Hepatocyte (in vitro differentiated cells): ENCODE data around the gene EDN1. TPM values are rescaled to one million over a fixed set of nuclear protein-coding genes. Genes with fewer than 3 reads are reported as not detected.
A peak's percentile ranks its signal among the peaks of the same experiment; 100 is the strongest.

ENCODE experiments used
- DNase-seq: peaks from one replicate; pipeline ENCODE4 v3.0.0-alpha.2; 2016; ENCODE audit warnings: low spot score
- H2AFZ ChIP-seq: fragments of 200-600 bp; sonication (generic); 2 replicates; pipeline ENCODE4 v1.6.0; 2016; ENCODE audit warnings: antibody characterized with exemption, mild to moderate bottlenecking
- H3K27ac ChIP-seq: fragments of 200-600 bp; sonication (generic); 2 replicates; pipeline ENCODE4 v1.5.1; 2016; ENCODE audit warnings: mild to moderate bottlenecking
- H3K27me3 ChIP-seq: fragments of 200-600 bp; sonication (generic); 2 replicates; pipeline ENCODE4 v1.6.1; 2016
- H3K36me3 ChIP-seq: fragments of 200-600 bp; sonication (generic); replicated peaks from 2 replicates; pipeline ENCODE4 v1.5.1; 2016; ENCODE audit warnings: low read depth; ENCODE audit not compliant: insufficient read depth
- H3K4me1 ChIP-seq: fragments of 200-600 bp; sonication (generic); 2 replicates; pipeline ENCODE4 v1.5.1; 2016; ENCODE audit warnings: mild to moderate bottlenecking, moderate library complexity; ENCODE audit not compliant: insufficient read depth
- H3K4me2 ChIP-seq: fragments of 200-600 bp; sonication (generic); 2 replicates; pipeline ENCODE4 v1.6.0; 2016
- H3K4me3 ChIP-seq: fragments of 200-600 bp; sonication (generic); 2 replicates; pipeline ENCODE4 v1.5.1; 2016; ENCODE audit warnings: mild to moderate bottlenecking
- H3K79me2 ChIP-seq: fragments of 200-600 bp; sonication (generic); 2 replicates; pipeline ENCODE4 v1.6.0; 2017; ENCODE audit warnings: mild to moderate bottlenecking
- H3K9me2 ChIP-seq: fragments of 200-600 bp; sonication (generic); replicated peaks from 2 replicates; pipeline ENCODE4 v1.6.0; 2017; ENCODE audit warnings: mild to moderate bottlenecking; ENCODE audit not compliant: insufficient read depth
- H3K9me3 ChIP-seq: fragments of 200-600 bp; sonication (generic); 2 replicates; pipeline ENCODE4 v1.5.1; 2016; ENCODE audit warnings: low read depth, mild to moderate bottlenecking
- H4K20me1 ChIP-seq: fragments of 200-600 bp; sonication (generic); 2 replicates; pipeline ENCODE4 v1.6.0; 2016; ENCODE audit warnings: mild to moderate bottlenecking; ENCODE audit not compliant: insufficient read depth, poor library complexity, severe bottlenecking
- EZH2 ChIP-seq: fragments of 200-600 bp; sonication (generic); IDR thresholded peaks from 2 replicates; pipeline ENCODE4 v1.6.1; 2016; ENCODE audit warnings: antibody characterized with exemption, mild to moderate bottlenecking, borderline replicate concordance
- EZH2phosphoT487 ChIP-seq: fragments of 200-600 bp; sonication (generic); IDR thresholded peaks from one replicate; pipeline ENCODE4 v1.6.1; 2018; ENCODE audit warnings: antibody characterized with exemption, mild to moderate bottlenecking, low read depth, moderate library complexity; ENCODE audit not compliant: unreplicated experiment, severe bottlenecking
- WGBS: methylation state at CpG from one replicate; pipeline ENCODE4 v1.1.6; 2016; ENCODE audit warnings: low lambda C conversion rate; ENCODE audit errors: missing lambda C conversion rate; 5-methylcytosine and 5-hydroxymethylcytosine counted together
- polyA plus RNA-seq: library from polyadenylated mRNA; unstranded; fragments of >200 nt; fragmentation: Nextera tagmentation; extraction: Ambion mirVana; gene quantifications from 2 replicates; pipeline ENCODE4 v1.2.1, GENCODE V29; 2016
- total RNA-seq: library from RNA; depleted of rRNA; stranded (reverse); fragments of >200 nt; gene quantifications from 2 replicates; pipeline ENCODE4 v1.2.3, GENCODE V29; 2014
- TF ChIP-seq, protein P1 (sequence below): fragments of 200-600 bp; sonication (generic); IDR thresholded peaks from 2 replicates; pipeline ENCODE4 v1.5.1; 2016; ENCODE audit warnings: antibody characterized with exemption, mild to moderate bottlenecking; ENCODE audit not compliant: poor library complexity

EDN1 gene
- total and polyA plus RNA-seq, 2 experiments from 2014 or later, result 25.0 to 41.8 TPM

- no peaks in the 10 kb centered on the region for H3K9me2 ChIP-seq
- no peaks in the 10 kb centered on the region for H4K20me1 ChIP-seq
- no peaks in the 10 kb centered on the region for H3K9me3 ChIP-seq
- H3K27ac ChIP-seq, result peak overlapping the region; percentile 84
- WGBS, result 14% methylated on average over 5 of the region's 5 CpGs
- H3K4me3 ChIP-seq, result no peak overlapping the region
- DNase-seq, result peak; percentile 78
- peaks cover 10% of the 10 kb centered on the region for H3K79me2 ChIP-seq
- no peak overlapping the region for H2AFZ ChIP-seq
- no peak for TF ChIP-seq EZH2
- H3K4me1 ChIP-seq, result peaks cover 4% of the 10 kb centered on the region
- no peaks in the 10 kb centered on the region for H3K27me3 ChIP-seq
- H3K36me3 ChIP-seq, result no peaks in the 10 kb centered on the region
- peak overlapping the region; percentile 42 for H3K4me2 ChIP-seq
Measured at GRCh38 chr6:12296255-12296573, 6.1 kb downstream of the EDN1 start.

DNA sequence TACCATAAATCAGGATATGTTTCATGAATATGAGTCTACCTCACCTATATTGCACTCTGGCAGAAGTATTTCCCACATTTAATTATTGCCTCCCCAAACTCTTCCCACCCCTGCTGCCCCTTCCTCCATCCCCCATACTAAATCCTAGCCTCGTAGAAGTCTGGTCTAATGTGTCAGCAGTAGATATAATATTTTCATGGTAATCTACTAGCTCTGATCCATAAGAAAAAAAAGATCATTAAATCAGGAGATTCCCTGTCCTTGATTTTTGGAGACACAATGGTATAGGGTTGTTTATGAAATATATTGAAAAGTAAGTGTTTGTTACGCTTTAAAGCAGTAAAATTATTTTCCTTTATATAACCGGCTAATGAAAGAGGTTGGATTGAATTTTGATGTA, 6.4 kb downstream of the EDN1 start:
- TF ChIP-seq EZH2phosphoT487 (no peak), EZH2 (no peak)
- TF ChIP-seq, protein P1, sequence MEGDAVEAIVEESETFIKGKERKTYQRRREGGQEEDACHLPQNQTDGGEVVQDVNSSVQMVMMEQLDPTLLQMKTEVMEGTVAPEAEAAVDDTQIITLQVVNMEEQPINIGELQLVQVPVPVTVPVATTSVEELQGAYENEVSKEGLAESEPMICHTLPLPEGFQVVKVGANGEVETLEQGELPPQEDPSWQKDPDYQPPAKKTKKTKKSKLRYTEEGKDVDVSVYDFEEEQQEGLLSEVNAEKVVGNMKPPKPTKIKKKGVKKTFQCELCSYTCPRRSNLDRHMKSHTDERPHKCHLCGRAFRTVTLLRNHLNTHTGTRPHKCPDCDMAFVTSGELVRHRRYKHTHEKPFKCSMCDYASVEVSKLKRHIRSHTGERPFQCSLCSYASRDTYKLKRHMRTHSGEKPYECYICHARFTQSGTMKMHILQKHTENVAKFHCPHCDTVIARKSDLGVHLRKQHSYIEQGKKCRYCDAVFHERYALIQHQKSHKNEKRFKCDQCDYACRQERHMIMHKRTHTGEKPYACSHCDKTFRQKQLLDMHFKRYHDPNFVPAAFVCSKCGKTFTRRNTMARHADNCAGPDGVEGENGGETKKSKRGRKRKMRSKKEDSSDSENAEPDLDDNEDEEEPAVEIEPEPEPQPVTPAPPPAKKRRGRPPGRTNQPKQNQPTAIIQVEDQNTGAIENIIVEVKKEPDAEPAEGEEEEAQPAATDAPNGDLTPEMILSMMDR, result no peak
- H3K27me3 ChIP-seq, result no peaks in the 10 kb centered on the region
- H3K4me1 ChIP-seq, result peaks cover 4% of the 10 kb centered on the region
- H4K20me1 ChIP-seq, result no peaks in the 10 kb centered on the region
- no peaks in the 10 kb centered on the region for H3K9me3 ChIP-seq
- H3K4me3 ChIP-seq, result no peak overlapping the region
- H3K4me2 ChIP-seq, result peak overlapping the region; percentile 42
- 75% methylated on average over 3 of the region's 3 CpGs for WGBS
- no peak for DNase-seq
- peak overlapping the region; percentile 74 for H3K27ac ChIP-seq
- peaks cover 7% of the 10 kb centered on the region for H3K79me2 ChIP-seq
- H3K9me2 ChIP-seq, result no peaks in the 10 kb centered on the region
- no peaks in the 10 kb centered on the region for H3K36me3 ChIP-seq
- H2AFZ ChIP-seq, result no peak overlapping the region

DNA sequence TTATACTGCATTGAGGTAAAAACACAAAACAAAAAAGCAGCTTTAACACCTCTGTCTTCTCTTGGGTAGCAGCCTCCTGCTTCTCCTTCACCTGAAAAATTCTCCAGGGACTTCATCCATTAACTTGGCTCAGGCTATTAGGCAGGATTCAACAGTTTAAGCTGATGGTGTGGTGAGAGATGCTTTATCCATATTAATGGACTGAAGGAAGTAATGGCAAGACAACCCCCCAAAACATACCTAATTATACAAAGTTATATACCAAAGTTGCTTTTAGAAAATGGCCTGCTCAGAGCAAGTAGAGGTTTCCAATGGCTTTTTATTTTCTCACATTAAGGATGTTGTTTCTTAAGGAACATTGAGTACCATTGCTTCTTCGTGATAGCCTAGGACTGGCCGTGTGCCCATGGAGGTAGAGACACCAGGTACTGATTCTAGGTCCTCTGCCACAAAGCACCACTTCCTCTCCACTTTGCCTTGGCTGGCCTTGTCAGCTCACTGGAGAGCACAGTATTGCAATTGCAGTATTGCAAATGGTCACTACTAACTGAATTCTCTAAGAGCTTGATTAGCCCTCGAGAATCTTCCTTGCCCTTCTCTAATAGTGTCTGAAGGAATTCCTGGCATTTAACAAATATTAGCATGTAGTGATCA, 7.3 kb downstream of the EDN1 start:
- no peaks in the 10 kb centered on the region for H3K36me3 ChIP-seq
- H3K27me3 ChIP-seq, result no peaks in the 10 kb centered on the region
- peaks cover 4% of the 10 kb centered on the region for H3K4me1 ChIP-seq
- no peak overlapping the region for H3K4me3 ChIP-seq
- no peak for DNase-seq
- H2AFZ ChIP-seq, result no peak overlapping the region
- H3K9me2 ChIP-seq, result no peaks in the 10 kb centered on the region
- H3K27ac ChIP-seq, result peak overlapping the region; percentile 74
- no peak for TF ChIP-seq EZH2
- TF ChIP-seq, protein P1, result peak; percentile 3
- H3K4me2 ChIP-seq, result no peak overlapping the region
- WGBS, result 86% methylated on average over 3 of the region's 3 CpGs
- H3K9me3 ChIP-seq, result no peaks in the 10 kb centered on the region
- H4K20me1 ChIP-seq, result no peaks in the 10 kb centered on the region
- H3K79me2 ChIP-seq, result peaks cover 6% of the 10 kb centered on the region

DNA sequence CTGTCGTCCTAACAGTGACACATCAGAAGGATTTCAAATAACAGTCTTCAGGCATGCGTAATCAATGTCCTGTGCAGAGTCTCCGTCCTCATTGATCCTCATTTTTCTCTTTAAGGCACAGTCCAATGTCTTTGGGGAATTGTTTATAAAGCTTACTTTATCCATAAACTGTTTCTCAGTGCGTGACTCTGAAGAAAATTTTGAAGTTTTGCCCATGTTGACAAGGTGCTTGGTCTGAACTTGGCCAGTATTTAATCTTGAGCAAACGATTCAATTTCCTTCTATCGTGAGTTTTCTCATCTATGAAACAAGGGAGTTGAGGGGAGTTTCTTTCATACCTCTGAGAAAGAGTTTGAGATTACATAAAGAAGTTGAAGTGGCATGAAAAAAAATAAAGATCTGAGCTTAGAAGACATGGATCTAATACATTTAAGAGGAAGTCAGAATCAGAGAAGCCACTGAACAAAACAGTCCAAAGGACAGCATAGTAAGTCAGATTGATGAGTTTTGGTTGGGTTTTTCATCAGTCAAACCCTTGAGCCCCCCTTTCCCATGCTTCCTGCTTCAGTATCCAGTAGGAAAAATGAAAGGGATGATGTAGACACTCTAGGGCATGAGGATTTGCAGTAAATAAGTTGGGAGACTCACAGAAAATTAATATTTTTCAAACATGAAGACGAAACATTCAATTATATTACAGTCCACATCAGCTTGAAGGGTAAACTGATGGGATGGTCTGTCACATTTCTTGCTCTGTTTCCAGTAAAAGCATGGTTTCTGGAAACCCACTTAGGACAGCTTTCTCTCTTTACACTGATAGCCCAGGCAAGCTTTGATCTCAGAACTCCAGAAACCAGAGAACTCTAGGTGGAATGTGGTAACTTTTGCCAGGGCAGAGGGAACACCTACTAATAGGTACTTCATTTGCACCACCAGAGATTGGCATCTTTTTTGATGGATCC, 8.1 kb downstream of the EDN1 start:
- H3K79me2 ChIP-seq, result peaks cover under 1% of the 10 kb centered on the region
- no peaks in the 10 kb centered on the region for H3K9me3 ChIP-seq
- H3K36me3 ChIP-seq, result no peaks in the 10 kb centered on the region
- no peak overlapping the region for H3K4me3 ChIP-seq
- no peak for DNase-seq
- H2AFZ ChIP-seq, result no peak overlapping the region
- H3K27me3 ChIP-seq, result no peaks in the 10 kb centered on the region
- no peak for TF ChIP-seq EZH2
- TF ChIP-seq, protein P1, result no peak
- TF ChIP-seq EZH2phosphoT487, result no peak
- H4K20me1 ChIP-seq, result no peaks in the 10 kb centered on the region
- H3K4me2 ChIP-seq, result no peak overlapping the region
- no peaks in the 10 kb centered on the region for H3K9me2 ChIP-seq
- 70% methylated on average over 7 of the region's 7 CpGs for WGBS
- H3K4me1 ChIP-seq, result peaks cover 4% of the 10 kb centered on the region
- peak overlapping the region; percentile 19 for H3K27ac ChIP-seq
